PC-3 (cell line): Measurements from ENCODE around the gene ANKRD29.

Experiments used
- CTCF ChIP-seq: fragments of 300-600 bp; sonication (generic); conservative IDR thresholded peaks from 2 replicates; pipeline ENCODE4 v1.5.1; 2017; ENCODE audit warnings: antibody characterized with exemption, low read depth, mild to moderate bottlenecking, low read length
- EZH2 ChIP-seq: fragments of 300-600 bp; sonication (generic); IDR thresholded peaks from one replicate; pipeline ENCODE4 v1.6.1; 2017; ENCODE audit warnings: antibody characterized with exemption, mild to moderate bottlenecking, low read length; ENCODE audit not compliant: unreplicated experiment
- EZH2phosphoT487 ChIP-seq: fragments of 300-600 bp; sonication (generic); IDR thresholded peaks from 2 replicates; pipeline ENCODE4 v1.6.1; 2018; ENCODE audit warnings: mild to moderate bottlenecking, antibody characterized with exemption, low read length, borderline replicate concordance

DNA sequence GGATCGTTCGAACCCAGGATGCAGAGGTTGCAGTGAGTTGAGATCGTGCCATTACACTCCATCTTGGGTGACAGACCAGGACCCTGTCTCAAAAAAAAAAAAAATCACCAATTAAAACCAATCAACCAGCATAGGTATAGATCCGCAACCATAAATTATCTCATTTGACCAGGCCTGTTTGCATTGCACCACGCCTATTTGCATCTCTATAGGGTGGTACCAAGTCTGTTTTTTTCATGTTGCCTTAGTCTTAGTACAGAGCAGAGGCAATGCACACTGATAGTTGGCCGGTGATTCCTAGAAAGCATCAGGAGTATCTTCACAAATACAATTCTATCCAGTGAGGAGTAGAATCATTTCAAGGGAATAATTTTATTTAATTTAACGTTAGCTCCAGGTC, 67.1 kb downstream of the ANKRD29 start:
- TF ChIP-seq CTCF (no peak), EZH2 (no peak), EZH2phosphoT487 (no peak)
